CD8-positive, alpha-beta memory T cell (primary cell): ENCODE data around the gene TTC23L. TPM values are rescaled to one million over a fixed set of nuclear protein-coding genes. Genes with fewer than 3 reads are reported as not detected.

ENCODE experiments used
- CTCF ChIA-PET: fragments of 350-600 bp; sonication (Branson Sonifier 250); formaldehyde crosslinking; loops from one replicate; lab custom pipeline; 2021; ENCODE audit warnings: antibody characterized with exemption; lab: Charles Lee
- POLR2A ChIA-PET: fragments of 350-600 bp; sonication (Branson Sonifier 250); formaldehyde crosslinking; loops from one replicate; lab custom pipeline; 2021; ENCODE audit warnings: antibody characterized with exemption; lab: Charles Lee
- DNase-seq, 5 donors: peaks; one replicate each; pipeline versions ENCODE4 v3.0.0 to v3.0.0-alpha.2; 2020 to 2022; ENCODE audit warnings: mixed read lengths in 1 of 5
- H3K27ac ChIP-seq: one replicate; pipeline ENCODE4 v1.7.0; 2013; ENCODE audit warnings: low read depth, mild to moderate bottlenecking, low read length, moderate library complexity
- H3K27me3 ChIP-seq: 2 replicates; pipeline ENCODE4 v1.7.0; 2013; ENCODE audit warnings: low read length, mild to moderate bottlenecking; ENCODE audit not compliant: insufficient read depth, poor library complexity, severe bottlenecking
- H3K36me3 ChIP-seq: 2 replicates; pipeline ENCODE4 v1.7.0; 2013; ENCODE audit warnings: mild to moderate bottlenecking, low read length, moderate library complexity; ENCODE audit not compliant: insufficient read depth
- H3K4me1 ChIP-seq: 2 replicates; pipeline ENCODE4 v1.7.0; 2013; ENCODE audit warnings: mild to moderate bottlenecking, low read length, moderate library complexity; ENCODE audit not compliant: insufficient read depth
- H3K4me3 ChIP-seq: 2 replicates; pipeline ENCODE4 v1.7.0; 2013; ENCODE audit warnings: mild to moderate bottlenecking, low read length
- H3K9me3 ChIP-seq: 2 replicates; pipeline ENCODE4 v1.7.0; 2013; ENCODE audit warnings: mild to moderate bottlenecking, low read length
- H3K27ac Mint-ChIP-seq, 8 donors: one replicate each; pipeline ENCODE4 v1.8.0; 2020 to 2021; ENCODE audit warnings: mixed read lengths in 8 of 8, mild to moderate bottlenecking in 6 of 8, inconsistent platforms in 3 of 8, moderate library complexity in 3 of 8
- H3K27me3 Mint-ChIP-seq, 2 donors: one replicate each; pipeline ENCODE4 v1.8.0; 2020 to 2021; ENCODE audit warnings: mixed read lengths in 2 of 2, mild to moderate bottlenecking in 1 of 2, moderate library complexity in 1 of 2
- H3K36me3 Mint-ChIP-seq, 3 donors: one replicate each; pipeline ENCODE4 v1.8.0; 2020 to 2021; ENCODE audit warnings: mixed read lengths in 3 of 3, inconsistent platforms in 1 of 3, mild to moderate bottlenecking in 1 of 3
- H3K4me1 Mint-ChIP-seq, 3 donors: one replicate each; pipeline ENCODE4 v1.8.0; 2020 to 2021; ENCODE audit warnings: mixed read lengths in 3 of 3, inconsistent platforms in 1 of 3, mild to moderate bottlenecking in 1 of 3
- H3K4me3 Mint-ChIP-seq, 7 donors: one replicate each; pipeline ENCODE4 v1.8.0; 2020 to 2021; ENCODE audit warnings: mixed read lengths in 7 of 7, mild to moderate bottlenecking in 6 of 7, moderate library complexity in 4 of 7, inconsistent platforms in 2 of 7
- H3K9me3 Mint-ChIP-seq, 5 donors: one replicate each; pipeline ENCODE4 v1.8.0; 2020 to 2022; ENCODE audit warnings: mixed read lengths in 5 of 5, mild to moderate bottlenecking in 3 of 5, moderate library complexity in 2 of 5, inconsistent platforms in 1 of 5
- polyA plus RNA-seq: library from polyadenylated mRNA; unstranded; fragments of 300-500 nt; fragmentation: Illumina TruSeq; gene quantifications from one replicate; pipeline ENCODE4 v1.2.3, GENCODE V29; 2021
- total RNA-seq, 2 experiments: library from RNA; stranded (reverse); gene quantifications; one replicate each; pipeline ENCODE4 v1.2.3, GENCODE V29; 2021

TTC23L gene
- total and polyA plus RNA-seq, 3 experiments from 2014 or later, result 0.24 to 0.63 TPM; not detected in 1

- CTCF ChIA-PET, result no interaction called here
- DNase-seq, result no peak
- H3K36me3 ChIP-seq, result no peaks in the 10 kb centered on the region
- no peak overlapping the region for H3K27ac ChIP-seq
- Mint-ChIP-seq H3K9me3 (no peaks in the 10 kb centered on the region), H3K27me3 (peaks cover 12 to 36% of the 10 kb centered on the region in 2 donors), H3K4me3 (peak overlapping the region in 1 of 7 donors; percentile 20), H3K36me3 (peaks cover 0 to 5% (median 4%) of the 10 kb centered on the region in 3 donors), H3K27ac (no peak overlapping the region), H3K4me1 (peaks cover 11 to 17% (median 15%) of the 10 kb centered on the region in 3 donors)
- peaks cover 6% of the 10 kb centered on the region for H3K4me1 ChIP-seq
- no peaks in the 10 kb centered on the region for H3K9me3 ChIP-seq
- no peak overlapping the region for H3K4me3 ChIP-seq
- POLR2A ChIA-PET, result no interaction called here
- no peaks in the 10 kb centered on the region for H3K27me3 ChIP-seq
Observed at GRCh38 chr5:34841816-34842215, 2.9 kb downstream of the TTC23L start.

- Mint-ChIP-seq H3K9me3 (no peaks in the 10 kb centered on the region), H3K36me3 (peaks cover 0 to 5% (median 4%) of the 10 kb centered on the region in 3 donors), H3K27ac (peak overlapping the region in 1 of 8 donors; percentile 29), H3K4me3 (no peak overlapping the region), H3K27me3 (peaks cover 14 to 40% of the 10 kb centered on the region in 2 donors), H3K4me1 (peaks cover 11 to 17% (median 15%) of the 10 kb centered on the region in 3 donors)
- ChIA-PET POLR2A (interaction anchor here (0.6 kb wide), 1 partner anchor 205 kb away, joined by 3 read pairs; no protein-coding TSS in a partner anchor), CTCF (no interaction called here)
- no peaks in the 10 kb centered on the region for H3K36me3 ChIP-seq
- H3K4me3 ChIP-seq, result no peak overlapping the region
- no peaks in the 10 kb centered on the region for H3K27me3 ChIP-seq
- H3K4me1 ChIP-seq, result peaks cover 6% of the 10 kb centered on the region
- DNase-seq, result no peak
- no peak overlapping the region for H3K27ac ChIP-seq
- no peaks in the 10 kb centered on the region for H3K9me3 ChIP-seq
Observed at GRCh38 chr5:34842554-34842953, 3.6 kb downstream of the TTC23L start.

GRCh38 chr5:34843497-34843896 is 4.5 kb downstream of the TTC23L start:
- H3K27me3 ChIP-seq, result no peaks in the 10 kb centered on the region
- no peaks in the 10 kb centered on the region for H3K9me3 Mint-ChIP-seq
- no peak overlapping the region for H3K4me3 ChIP-seq
- no peak overlapping the region for H3K27ac Mint-ChIP-seq
- no peak for DNase-seq
- CTCF ChIA-PET, result no interaction called here
- POLR2A ChIA-PET, result no interaction called here
- peak overlapping the region in 1 of 7 donors; percentile 9 for H3K4me3 Mint-ChIP-seq
- no peaks in the 10 kb centered on the region for H3K36me3 ChIP-seq
- H3K4me1 Mint-ChIP-seq, result peaks cover 9 to 12% (median 12%) of the 10 kb centered on the region in 3 donors
- no peak overlapping the region for H3K27ac ChIP-seq
- peaks cover 4% of the 10 kb centered on the region for H3K4me1 ChIP-seq
- H3K36me3 Mint-ChIP-seq, result peaks cover 0 to 5% (median 4%) of the 10 kb centered on the region in 3 donors
- H3K27me3 Mint-ChIP-seq, result peaks cover 14 to 48% of the 10 kb centered on the region in 2 donors
- H3K9me3 ChIP-seq, result no peaks in the 10 kb centered on the region

- no peaks in the 10 kb centered on the region for H3K9me3 Mint-ChIP-seq
- H3K27ac ChIP-seq, result no peak overlapping the region
- peaks cover 14 to 51% of the 10 kb centered on the region in 2 donors for H3K27me3 Mint-ChIP-seq
- peaks cover 5 to 6% (median 6%) of the 10 kb centered on the region in 3 donors for H3K4me1 Mint-ChIP-seq
- H3K4me1 ChIP-seq, result no peaks in the 10 kb centered on the region
- H3K4me3 ChIP-seq, result no peak overlapping the region
- H3K36me3 ChIP-seq, result no peaks in the 10 kb centered on the region
- H3K27ac Mint-ChIP-seq, result no peak overlapping the region
- CTCF ChIA-PET, result no interaction called here
- DNase-seq, result no peak
- POLR2A ChIA-PET, result interaction anchor here (0.6 kb wide), 1 partner anchor 45 kb away, joined by 6 read pairs; no protein-coding TSS in a partner anchor
- peaks cover 0 to 5% (median 3%) of the 10 kb centered on the region in 3 donors for H3K36me3 Mint-ChIP-seq
- no peaks in the 10 kb centered on the region for H3K9me3 ChIP-seq
- H3K4me3 Mint-ChIP-seq, result no peak overlapping the region
- H3K27me3 ChIP-seq, result no peaks in the 10 kb centered on the region
Observed at GRCh38 chr5:34844106-34844505, 5.1 kb downstream of the TTC23L start.

- H3K9me3 ChIP-seq, result no peaks in the 10 kb centered on the region
- no peaks in the 10 kb centered on the region for H3K36me3 ChIP-seq
- peaks cover 0 to 5% (median 0%) of the 10 kb centered on the region in 3 donors for H3K36me3 Mint-ChIP-seq
- H3K27ac Mint-ChIP-seq, result peak overlapping the region in 1 of 8 donors; percentile 14
- no peak overlapping the region for H3K4me3 Mint-ChIP-seq
- H3K27me3 ChIP-seq, result no peaks in the 10 kb centered on the region
- no peaks in the 10 kb centered on the region for H3K9me3 Mint-ChIP-seq
- H3K4me1 ChIP-seq, result no peaks in the 10 kb centered on the region
- no peak overlapping the region for H3K27ac ChIP-seq
- H3K4me1 Mint-ChIP-seq, result no peaks in the 10 kb centered on the region
- H3K4me3 ChIP-seq, result no peak overlapping the region
- peaks cover 10 to 54% of the 10 kb centered on the region in 2 donors for H3K27me3 Mint-ChIP-seq
- POLR2A ChIA-PET, result interaction anchor here (0.5 to 0.6 kb wide), 2 partner anchors 27 to 44 kb away, joined by 3 to 6 read pairs; no protein-coding TSS in a partner anchor
- CTCF ChIA-PET, result no interaction called here
- DNase-seq, result no peak
Observed at GRCh38 chr5:34844999-34845398, 6.0 kb downstream of the TTC23L start.

- Mint-ChIP-seq H3K36me3 (peaks cover 0 to 5% (median 0%) of the 10 kb centered on the region in 3 donors), H3K27ac (no peak overlapping the region), H3K4me3 (no peak overlapping the region), H3K9me3 (no peaks in the 10 kb centered on the region), H3K4me1 (no peaks in the 10 kb centered on the region), H3K27me3 (peaks cover 10 to 51% of the 10 kb centered on the region in 2 donors)
- no peaks in the 10 kb centered on the region for H3K4me1 ChIP-seq
- H3K27me3 ChIP-seq, result no peaks in the 10 kb centered on the region
- H3K36me3 ChIP-seq, result no peaks in the 10 kb centered on the region
- H3K4me3 ChIP-seq, result no peak overlapping the region
- ChIA-PET CTCF (interaction anchor here (0.6 kb wide), 1 partner anchor 9 kb away, joined by 3 read pairs; no protein-coding TSS in a partner anchor), POLR2A (interaction anchor here (0.6 kb wide), 1 partner anchor 8 kb away, joined by 3 read pairs; the partner anchor contains the start of gene TTC23L)
- no peaks in the 10 kb centered on the region for H3K9me3 ChIP-seq
- no peak overlapping the region for H3K27ac ChIP-seq
- DNase-seq, result no peak
Observed at GRCh38 chr5:34847056-34847455, 8.1 kb downstream of the TTC23L start.

GRCh38 chr5:34847552-34847951 is 8.6 kb downstream of the TTC23L start:
- H3K4me1 Mint-ChIP-seq, result no peaks in the 10 kb centered on the region
- no peak overlapping the region for H3K4me3 ChIP-seq
- POLR2A ChIA-PET, result no interaction called here

GRCh38 chr5:34848230-34848629 is 9.3 kb downstream of the TTC23L start:
- Mint-ChIP-seq H3K27me3 (peaks cover 12 to 47% of the 10 kb centered on the region in 2 donors), H3K36me3 (peaks cover 0 to 5% (median 0%) of the 10 kb centered on the region in 3 donors), H3K4me3 (no peak overlapping the region), H3K27ac (peak overlapping the region in 1 of 8 donors; percentile 25), H3K9me3 (no peaks in the 10 kb centered on the region), H3K4me1 (no peaks in the 10 kb centered on the region)
- no peak overlapping the region for H3K4me3 ChIP-seq
- no peak overlapping the region for H3K27ac ChIP-seq
- H3K4me1 ChIP-seq, result no peaks in the 10 kb centered on the region
- no peaks in the 10 kb centered on the region for H3K9me3 ChIP-seq
- H3K27me3 ChIP-seq, result no peaks in the 10 kb centered on the region
- CTCF ChIA-PET, result no interaction called here
- H3K36me3 ChIP-seq, result no peaks in the 10 kb centered on the region
- no peak for DNase-seq
- POLR2A ChIA-PET, result no interaction called here

More at GRCh38 chr5:34847552-34847951, 8.6 kb downstream of the TTC23L start:
- Mint-ChIP-seq H3K36me3 (peaks cover 0 to 5% (median 0%) of the 10 kb centered on the region in 3 donors), H3K27me3 (peaks cover 12 to 48% of the 10 kb centered on the region in 2 donors), H3K4me3 (no peak overlapping the region), H3K27ac (no peak overlapping the region), H3K9me3 (no peaks in the 10 kb centered on the region)
- H3K9me3 ChIP-seq, result no peaks in the 10 kb centered on the region
- no peak for DNase-seq
- H3K27ac ChIP-seq, result no peak overlapping the region
- no peaks in the 10 kb centered on the region for H3K36me3 ChIP-seq
- CTCF ChIA-PET, result interaction anchor here (0.6 kb wide), 1 partner anchor 9 kb away, joined by 3 read pairs; no protein-coding TSS in a partner anchor
- H3K27me3 ChIP-seq, result no peaks in the 10 kb centered on the region
- H3K4me1 ChIP-seq, result no peaks in the 10 kb centered on the region
